Muscle layer of colon (tissue), 2 donors: ENCODE results near the gene LIPG.

Experiments
- H3K27ac ChIP-seq: one replicate; pipeline ENCODE4 v1.7.0; 2013; ENCODE audit warnings: low read depth, mild to moderate bottlenecking, low read length, moderate library complexity
- H3K27me3 ChIP-seq, 2 donors: one replicate each; pipeline ENCODE4 v1.7.0; 2013; ENCODE audit warnings: low read length in 2 of 2, mild to moderate bottlenecking in 2 of 2; ENCODE audit not compliant: insufficient read depth in 2 of 2, control insufficient read depth in 1 of 2
- H3K36me3 ChIP-seq: one replicate; pipeline ENCODE4 v1.7.0; 2013; ENCODE audit warnings: mild to moderate bottlenecking, low read length; ENCODE audit not compliant: insufficient read depth
- H3K4me1 ChIP-seq: one replicate; pipeline ENCODE4 v1.7.0; 2013; ENCODE audit warnings: mild to moderate bottlenecking, low read length; ENCODE audit not compliant: insufficient read depth
- H3K4me3 ChIP-seq, 2 donors: one replicate each; pipeline ENCODE4 v1.7.0; 2013; ENCODE audit warnings: low read length in 2 of 2, low read depth in 1 of 2, mild to moderate bottlenecking in 1 of 2, moderate library complexity in 1 of 2
- H3K9ac ChIP-seq: one replicate; pipeline ENCODE4 v1.7.0; 2013; ENCODE audit warnings: low read length
- H3K9me3 ChIP-seq: one replicate; pipeline ENCODE4 v1.7.0; 2013; ENCODE audit warnings: mild to moderate bottlenecking, low read length
- donor health status: abdominal sarcoma.
- donor health status: Adenocarcinoma of cecum.

LIPG gene

DNA sequence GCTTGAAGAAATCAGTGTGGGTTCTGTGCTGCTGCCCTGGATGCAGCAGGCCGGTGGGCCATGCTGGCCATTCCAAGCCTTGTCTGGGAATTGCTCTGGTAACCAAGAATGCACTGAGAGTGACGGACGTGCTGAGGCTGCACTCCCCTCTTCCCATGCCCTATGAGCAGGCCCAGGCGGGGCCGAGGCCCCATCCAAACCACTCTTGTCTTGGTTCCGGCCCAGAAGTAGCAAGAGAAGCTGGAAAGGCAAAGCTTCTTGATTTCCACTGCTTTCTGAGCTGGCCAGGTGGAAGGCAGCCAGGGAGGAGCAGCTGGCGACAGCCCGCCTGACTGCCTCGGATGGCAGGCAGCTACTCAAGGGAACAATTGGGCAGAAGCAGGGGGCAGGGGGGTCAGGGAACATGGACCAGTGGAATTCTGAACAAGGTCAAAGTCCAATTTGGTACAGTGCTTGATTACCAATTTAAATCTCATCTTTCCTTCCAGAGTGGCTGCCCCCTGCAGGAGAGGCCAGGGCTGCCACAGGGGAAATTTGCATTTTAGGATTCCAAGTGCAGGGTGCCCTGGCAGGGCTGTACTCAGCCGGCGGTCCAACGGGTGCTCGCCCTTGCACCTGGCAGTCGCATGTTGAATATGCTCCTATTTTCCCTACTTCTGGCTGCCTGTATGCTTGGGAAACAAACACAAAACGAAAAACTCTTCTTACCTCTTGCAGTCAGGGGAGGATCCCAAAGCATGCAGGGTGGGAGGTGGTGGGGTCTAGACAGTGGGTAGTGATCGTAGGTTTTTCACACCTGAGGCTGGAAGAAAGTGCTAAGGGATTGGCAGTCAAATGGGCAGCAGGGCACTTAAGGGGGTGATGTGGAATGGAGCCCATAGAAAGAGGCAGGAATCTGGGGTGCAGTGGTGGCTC lies 67.3 kb downstream of the LIPG start:
- Histone ChIP-seq H3K27me3 (no peaks in the 10 kb centered on the region), H3K9me3 (no peaks in the 10 kb centered on the region), H3K4me1 (peaks cover 10% of the 10 kb centered on the region), H3K9ac (no peak overlapping the region), H3K27ac (peak overlapping the region; percentile 10), H3K4me3 (no peak overlapping the region), H3K36me3 (no peaks in the 10 kb centered on the region)

DNA sequence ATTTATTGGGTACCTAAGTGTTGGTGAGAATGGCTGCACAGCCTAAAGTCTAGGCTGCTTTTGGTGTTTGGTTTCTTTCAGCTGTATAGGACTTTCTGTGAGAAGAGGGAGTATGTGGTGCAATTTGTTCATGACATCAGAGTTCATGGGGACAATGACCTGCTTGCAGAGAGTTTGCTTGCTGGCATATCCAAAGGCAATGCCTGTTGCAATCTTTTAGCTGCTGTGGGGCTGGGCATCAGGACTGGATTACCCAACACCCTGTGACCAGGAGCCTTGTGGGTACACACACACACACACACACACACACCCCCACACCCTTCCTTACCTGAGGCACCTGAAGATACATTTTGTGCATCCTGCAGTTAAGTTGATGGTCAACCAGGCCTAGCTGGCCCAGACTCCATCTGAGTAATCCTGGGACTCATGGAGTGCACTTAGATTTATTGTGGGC lies 68.4 kb downstream of the LIPG start:
- no peaks in the 10 kb centered on the region for H3K36me3 ChIP-seq
- no peak overlapping the region for H3K4me3 ChIP-seq
- no peaks in the 10 kb centered on the region for H3K27me3 ChIP-seq
- no peak overlapping the region for H3K9ac ChIP-seq
- H3K27ac ChIP-seq = no peak overlapping the region
- H3K9me3 ChIP-seq = no peaks in the 10 kb centered on the region
- peaks cover 10% of the 10 kb centered on the region for H3K4me1 ChIP-seq

DNA sequence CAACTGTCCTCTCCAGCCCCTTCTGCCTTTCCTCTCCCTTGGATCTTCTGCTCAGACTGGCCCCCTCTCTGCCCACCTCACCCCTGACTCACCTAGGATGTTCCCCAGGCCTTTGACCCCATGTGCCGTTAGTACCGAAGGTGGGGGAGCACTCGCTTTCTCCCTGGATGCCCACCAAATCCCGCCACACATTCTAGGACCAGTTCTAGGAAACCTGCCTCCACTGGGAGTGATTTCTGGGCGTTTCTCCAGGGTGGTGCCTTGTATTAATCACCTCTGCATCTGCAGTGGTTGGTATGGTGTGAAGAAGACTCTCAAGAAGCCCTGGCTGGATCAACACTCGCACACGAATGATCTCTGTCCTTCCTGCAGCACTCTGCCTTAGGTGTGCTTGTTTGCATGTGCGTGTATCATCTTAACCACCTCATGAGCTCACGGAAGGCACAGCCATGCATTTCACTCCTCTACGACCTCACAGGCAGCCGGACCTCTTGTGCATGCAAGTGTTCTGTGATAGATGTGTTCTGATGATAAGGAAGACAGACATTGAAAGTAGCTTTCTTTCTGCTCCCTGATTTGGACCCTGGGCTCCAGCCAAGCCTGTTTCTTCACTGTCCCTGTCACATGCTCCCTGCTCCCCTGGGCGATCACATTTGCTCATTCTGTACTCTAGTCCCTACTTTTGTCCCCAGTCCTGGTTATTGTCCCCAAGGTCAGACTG lies 69.4 kb downstream of the LIPG start:
- H3K9ac ChIP-seq = no peak overlapping the region
- H3K4me3 ChIP-seq = no peak overlapping the region
- no peak overlapping the region for H3K27ac ChIP-seq
- no peaks in the 10 kb centered on the region for H3K36me3 ChIP-seq
- no peaks in the 10 kb centered on the region for H3K27me3 ChIP-seq
- peaks cover 10% of the 10 kb centered on the region for H3K4me1 ChIP-seq
- no peaks in the 10 kb centered on the region for H3K9me3 ChIP-seq

DNA sequence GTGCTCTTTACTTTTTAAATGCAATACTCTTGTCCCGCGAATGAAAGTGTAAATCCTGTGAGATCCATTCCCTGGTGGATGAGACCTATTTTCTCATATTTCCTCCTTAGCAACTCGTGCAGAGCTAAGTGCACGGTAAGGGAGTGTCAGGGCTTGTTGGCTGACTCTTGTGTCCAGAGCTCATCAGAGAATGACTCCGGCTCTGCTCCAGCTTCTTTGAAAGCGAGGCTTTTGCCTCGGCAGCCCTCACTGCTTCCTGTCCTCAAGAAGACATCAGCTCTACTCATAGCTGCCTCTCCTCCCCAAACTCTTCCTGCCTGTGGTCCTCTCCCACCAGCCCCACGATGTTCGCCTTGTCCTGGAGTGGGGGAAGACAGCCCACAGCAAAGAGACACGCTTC lies 70.7 kb downstream of the LIPG start:
- Histone ChIP-seq H3K9ac (no peak overlapping the region), H3K4me3 (no peak overlapping the region), H3K4me1 (peaks cover 10% of the 10 kb centered on the region), H3K36me3 (no peaks in the 10 kb centered on the region), H3K27ac (no peak overlapping the region), H3K27me3 (no peaks in the 10 kb centered on the region), H3K9me3 (no peaks in the 10 kb centered on the region)

DNA sequence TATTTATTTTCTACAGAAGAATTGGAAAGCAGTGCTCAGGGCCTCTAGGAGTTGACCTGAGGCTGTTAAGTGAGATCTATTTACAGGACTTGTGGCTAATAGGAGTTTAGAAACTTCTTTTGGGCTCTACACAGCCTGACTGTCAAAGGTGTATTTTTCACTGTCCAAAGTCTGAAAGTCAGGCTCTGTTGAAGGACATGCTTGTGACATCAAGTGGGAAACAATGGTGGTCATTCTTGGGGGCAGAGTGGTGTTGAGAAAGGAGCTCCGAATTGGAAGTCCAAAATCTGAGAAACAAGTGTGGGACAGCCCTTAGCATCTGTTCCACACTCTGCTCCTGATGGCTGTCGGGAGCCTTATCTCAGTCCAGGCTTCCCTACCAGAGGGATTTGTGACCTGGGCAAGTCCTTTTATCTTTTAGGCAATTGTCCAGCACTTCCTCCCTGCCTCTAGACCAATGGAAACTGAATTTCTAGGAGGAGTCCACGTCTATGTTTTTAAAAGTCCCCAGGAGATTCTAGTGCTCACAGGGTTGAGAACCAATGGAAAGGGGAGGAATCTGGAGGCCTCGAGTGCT lies 76.4 kb downstream of the LIPG start:
- no peaks in the 10 kb centered on the region for H3K36me3 ChIP-seq
- no peaks in the 10 kb centered on the region for H3K9me3 ChIP-seq
- no peak overlapping the region for H3K4me3 ChIP-seq
- no peaks in the 10 kb centered on the region for H3K27me3 ChIP-seq
- H3K9ac ChIP-seq = no peak overlapping the region
- H3K27ac ChIP-seq = no peak overlapping the region
- no peaks in the 10 kb centered on the region for H3K4me1 ChIP-seq

DNA sequence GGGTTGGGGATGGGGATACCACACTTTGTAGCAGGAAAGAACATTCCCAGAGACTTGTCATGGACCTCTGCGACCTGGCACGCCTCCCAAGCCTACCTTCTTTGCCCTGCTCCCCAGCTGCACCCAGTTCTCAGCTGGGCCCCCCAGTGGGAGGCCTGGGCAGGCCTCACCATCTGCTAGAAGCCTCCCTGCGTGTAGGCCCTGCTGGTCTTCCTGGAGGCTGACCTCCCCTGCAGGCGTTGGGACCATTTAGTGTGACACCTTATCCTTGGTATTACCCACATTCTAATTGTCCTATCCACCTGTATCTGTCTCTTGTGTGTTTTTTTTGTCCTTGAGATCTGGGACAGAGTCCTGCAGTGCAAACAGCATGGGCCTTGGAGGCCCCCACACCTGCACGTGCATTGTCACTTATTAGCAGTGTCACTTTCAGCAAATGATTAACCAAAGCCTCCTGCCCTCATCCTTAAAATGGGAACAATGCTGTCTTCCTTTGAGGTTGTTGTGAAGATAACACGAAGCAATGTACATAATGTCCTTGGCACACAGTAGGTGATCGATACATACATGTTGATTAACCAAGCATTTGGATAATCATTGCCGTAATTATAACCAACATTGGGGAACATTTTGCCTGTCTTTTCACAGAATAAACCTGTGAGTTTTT lies 77.2 kb downstream of the LIPG start:
- Histone ChIP-seq H3K36me3 (no peaks in the 10 kb centered on the region), H3K9me3 (no peaks in the 10 kb centered on the region), H3K4me3 (no peak overlapping the region), H3K27ac (no peak overlapping the region), H3K9ac (no peak overlapping the region), H3K27me3 (no peaks in the 10 kb centered on the region), H3K4me1 (no peaks in the 10 kb centered on the region)

DNA sequence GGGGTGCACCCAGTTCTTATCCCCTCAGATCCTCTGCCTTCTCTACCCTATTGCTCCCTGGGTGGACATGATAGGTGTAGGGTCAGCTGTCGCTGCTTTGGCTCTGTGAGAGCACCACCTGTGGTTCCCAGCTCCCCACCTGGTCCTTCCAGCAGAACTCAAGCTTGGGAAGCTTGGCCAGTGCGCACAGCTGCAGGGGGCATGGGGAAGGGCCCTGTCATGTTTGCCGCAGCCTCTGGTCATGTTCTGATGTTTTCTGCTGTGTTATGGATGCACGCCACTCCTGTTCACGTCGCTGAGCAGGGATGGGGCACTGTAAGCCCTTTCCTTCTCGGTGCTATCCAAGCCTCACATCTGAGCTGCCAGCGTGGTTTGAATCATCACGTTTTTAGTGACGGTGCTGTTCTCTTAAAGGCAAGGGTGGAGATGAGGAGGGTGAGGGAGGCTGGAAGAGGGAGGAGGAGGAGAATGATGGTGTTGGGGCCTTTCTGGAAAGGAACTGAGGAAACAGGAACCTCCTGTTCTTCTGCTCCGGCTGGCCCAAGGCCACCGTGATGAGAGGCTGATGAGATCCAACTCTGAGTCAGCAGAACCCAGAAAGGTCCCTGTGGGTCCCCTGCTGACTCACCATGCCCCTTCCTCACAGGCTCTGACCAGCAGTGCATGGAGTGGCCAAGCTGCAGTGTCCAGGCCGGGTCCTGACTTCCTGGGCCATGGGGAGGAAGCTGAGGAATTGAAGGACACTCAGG lies 78.0 kb downstream of the LIPG start:
- no peaks in the 10 kb centered on the region for H3K36me3 ChIP-seq
- no peak overlapping the region for H3K4me3 ChIP-seq
- H3K9me3 ChIP-seq = no peaks in the 10 kb centered on the region
- no peak overlapping the region for H3K27ac ChIP-seq
- H3K27me3 ChIP-seq = no peaks in the 10 kb centered on the region
- no peak overlapping the region for H3K9ac ChIP-seq
- no peaks in the 10 kb centered on the region for H3K4me1 ChIP-seq

DNA sequence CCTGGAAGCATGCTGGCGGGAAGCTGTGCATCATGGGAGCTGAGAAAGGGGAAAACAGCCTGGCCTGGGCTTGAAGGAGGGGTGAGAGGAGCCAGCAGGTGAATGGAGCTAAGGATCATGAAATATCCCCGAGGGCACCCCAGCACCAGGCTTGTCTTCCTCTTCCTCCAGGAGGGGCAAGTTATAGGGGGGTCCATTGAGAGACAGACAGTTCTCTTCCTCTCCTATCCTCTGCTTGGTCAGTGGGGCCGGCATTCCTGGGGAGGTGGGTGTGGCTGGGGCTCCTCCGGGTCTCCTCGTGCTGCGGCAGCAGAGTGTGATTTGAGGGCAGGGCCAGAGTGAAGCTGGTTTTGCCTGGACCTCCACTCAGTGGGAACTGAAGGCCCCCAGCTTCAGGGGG lies 78.9 kb downstream of the LIPG start:
- no peak overlapping the region for H3K4me3 ChIP-seq
- H3K9me3 ChIP-seq = no peaks in the 10 kb centered on the region
- no peaks in the 10 kb centered on the region for H3K36me3 ChIP-seq
- peaks cover 8% of the 10 kb centered on the region for H3K4me1 ChIP-seq
- no peak overlapping the region for H3K27ac ChIP-seq
- no peaks in the 10 kb centered on the region for H3K27me3 ChIP-seq
- H3K9ac ChIP-seq = no peak overlapping the region

DNA sequence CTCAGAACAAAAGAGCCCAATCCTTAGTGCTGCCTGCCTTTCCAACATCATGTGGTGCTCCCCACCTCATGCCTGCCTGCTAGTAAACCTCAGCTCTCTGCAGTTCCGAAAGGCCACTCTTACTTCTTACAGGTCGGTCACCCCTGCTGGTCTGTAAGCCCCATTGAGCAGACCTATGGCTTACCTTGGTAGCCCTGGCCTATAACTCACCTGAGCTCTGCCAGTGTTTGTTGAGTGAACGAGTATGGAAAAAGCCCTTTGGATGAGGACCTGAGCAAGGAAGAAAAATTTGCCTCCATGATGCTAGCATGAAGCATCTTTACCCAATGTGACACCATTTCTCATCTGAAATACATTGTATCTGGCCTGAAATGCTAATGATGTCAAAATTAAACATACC lies 83.3 kb downstream of the LIPG start:
- Histone ChIP-seq H3K9ac (no peak overlapping the region), H3K4me3 (no peak overlapping the region), H3K4me1 (peaks cover 24% of the 10 kb centered on the region), H3K27me3 (no peaks in the 10 kb centered on the region), H3K9me3 (no peaks in the 10 kb centered on the region), H3K36me3 (no peaks in the 10 kb centered on the region), H3K27ac (no peak overlapping the region)

DNA sequence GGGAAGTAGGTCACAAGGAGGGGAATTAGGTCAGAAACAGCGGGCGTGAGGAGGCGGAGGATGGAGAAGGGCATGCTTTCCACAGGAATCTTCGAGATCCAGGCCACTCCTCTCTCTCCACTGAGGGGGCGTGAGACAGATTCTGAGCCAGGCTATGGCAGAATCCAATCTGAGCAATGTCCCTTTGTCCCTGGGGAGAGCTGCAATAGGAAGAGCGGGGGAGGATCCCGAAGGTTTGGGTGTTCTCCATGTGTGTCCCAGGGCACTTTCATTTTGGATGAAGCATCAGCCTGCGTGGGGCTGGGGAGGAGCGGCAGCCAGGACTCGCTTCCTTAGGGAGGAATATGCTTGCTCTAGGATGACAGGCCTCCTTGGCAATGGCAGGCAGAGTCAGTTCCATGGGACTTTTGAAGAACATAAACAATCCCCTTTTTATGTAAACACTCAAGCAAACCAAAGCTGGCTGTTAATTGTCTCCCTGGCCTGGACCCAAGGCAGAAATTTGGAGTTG lies 84.0 kb downstream of the LIPG start:
- Histone ChIP-seq H3K9me3 (no peaks in the 10 kb centered on the region), H3K4me3 (peak overlapping the region in 1 of 2 donors; percentile 46), H3K27me3 (no peaks in the 10 kb centered on the region), H3K4me1 (peaks cover 24% of the 10 kb centered on the region), H3K9ac (no peak overlapping the region), H3K36me3 (no peaks in the 10 kb centered on the region), H3K27ac (peak overlapping the region; percentile 27)
